ENCODE data around the gene UNC5B.

UNC5B gene

GRCh38 chr10:71336632-71337031 is 124.3 kb downstream of the UNC5B start:
- DNase-seq: no peak
- H3K23ac ChIP-seq (ENCODE audit: low read length): no peak overlapping the region
- H2AK5ac ChIP-seq (ENCODE audit: low read length): no peak overlapping the region
- no peak overlapping the region for H4K8ac ChIP-seq (ENCODE audit: low read depth, low read length)
- no peak overlapping the region for H3K14ac ChIP-seq (ENCODE audit: low read length)
- no peak overlapping the region for H3K4ac ChIP-seq (ENCODE audit: low read depth, low read length)
- no peak overlapping the region for H2AFZ ChIP-seq (ENCODE audit: insufficient read depth, low read length, poor library complexity)
- peaks cover 4% of the 10 kb centered on the region for H3K79me2 ChIP-seq (ENCODE audit: control insufficient read depth, insufficient read depth, low read length, poor library complexity)
- H3K27me3 ChIP-seq (ENCODE audit: insufficient read depth, low read length): no peaks in the 10 kb centered on the region
- H4K91ac ChIP-seq (ENCODE audit: low read depth, low read length): no peak overlapping the region
- peaks cover 15% of the 10 kb centered on the region for H3K79me1 ChIP-seq (ENCODE audit: low read length)
- no peak overlapping the region for H3K4me3 ChIP-seq (ENCODE audit: low read depth, low read length)
- peaks cover 32 to 33% of the 10 kb centered on the region in 2 experiments for H3K4me1 ChIP-seq (ENCODE audit: control insufficient read depth in 1 of 2, insufficient read depth in 2 of 2, low read length in 2 of 2)
- no peaks in the 10 kb centered on the region for H3K9me3 ChIP-seq (ENCODE audit: insufficient read depth, low read depth, low read length)
- H4K12ac ChIP-seq (ENCODE audit: low read depth, low read length): no peak overlapping the region
- no peaks in the 10 kb centered on the region for H3K36me3 ChIP-seq (ENCODE audit: control insufficient read depth in 1 of 2, insufficient read depth in 2 of 2, low read length in 2 of 2)
- H2BK5ac ChIP-seq (ENCODE audit: low read depth, low read length, poor library complexity): no peak overlapping the region
- WGBS (ENCODE audit: extremely low coverage, insufficient coverage, insufficient read length): no CpG with 5 or more reads among the region's 6 CpGs
- no peak overlapping the region for H2BK12ac ChIP-seq (ENCODE audit: low read length)
- H3K27ac ChIP-seq (ENCODE audit: low read depth, low read length): no peak overlapping the region
- H2BK120ac ChIP-seq (ENCODE audit: insufficient read depth, low read length, poor library complexity): no peak overlapping the region
- no peak overlapping the region for H3K4me2 ChIP-seq (ENCODE audit: low read length)
- H3K9ac ChIP-seq (ENCODE audit: low read length): no peak overlapping the region
- no peak overlapping the region for H3K18ac ChIP-seq (ENCODE audit: low read length)

GRCh38 chr10:71337219-71337701 is 124.9 kb downstream of the UNC5B start:
- no peak overlapping the region for H4K12ac ChIP-seq (ENCODE audit: low read depth, low read length)
- no peak overlapping the region for H2BK12ac ChIP-seq (ENCODE audit: low read length)
- H3K4me3 ChIP-seq (ENCODE audit: low read depth, low read length): no peak overlapping the region
- H3K4ac ChIP-seq (ENCODE audit: low read depth, low read length): no peak overlapping the region
- peaks cover 34 to 36% of the 10 kb centered on the region in 2 experiments for H3K4me1 ChIP-seq (ENCODE audit: control insufficient read depth in 1 of 2, insufficient read depth in 2 of 2, low read length in 2 of 2)
- H2AFZ ChIP-seq (ENCODE audit: insufficient read depth, low read length, poor library complexity): no peak overlapping the region
- H4K8ac ChIP-seq (ENCODE audit: low read depth, low read length): no peak overlapping the region
- H3K36me3 ChIP-seq (ENCODE audit: control insufficient read depth in 1 of 2, insufficient read depth in 2 of 2, low read length in 2 of 2): no peaks in the 10 kb centered on the region
- peak; percentile 36 to 49 for DNase-seq
- no peak overlapping the region for H3K14ac ChIP-seq (ENCODE audit: low read length)
- no CpG with 5 or more reads among the region's 13 CpGs for WGBS (ENCODE audit: extremely low coverage, insufficient coverage, insufficient read length)
- H2BK120ac ChIP-seq (ENCODE audit: insufficient read depth, low read length, poor library complexity): no peak overlapping the region
- H4K91ac ChIP-seq (ENCODE audit: low read depth, low read length): no peak overlapping the region
- H3K27ac ChIP-seq (ENCODE audit: low read depth, low read length): no peak overlapping the region
- no peak overlapping the region for H3K18ac ChIP-seq (ENCODE audit: low read length)
- H3K9ac ChIP-seq (ENCODE audit: low read length): no peak overlapping the region
- H3K4me2 ChIP-seq (ENCODE audit: low read length): no peak overlapping the region
- no peaks in the 10 kb centered on the region for H3K9me3 ChIP-seq (ENCODE audit: insufficient read depth, low read depth, low read length)
- peaks cover 18% of the 10 kb centered on the region for H3K79me1 ChIP-seq (ENCODE audit: low read length)
- H2AK5ac ChIP-seq (ENCODE audit: low read length): no peak overlapping the region
- H2BK5ac ChIP-seq (ENCODE audit: low read depth, low read length, poor library complexity): no peak overlapping the region
- H3K27me3 ChIP-seq (ENCODE audit: insufficient read depth, low read length): no peaks in the 10 kb centered on the region
- H3K23ac ChIP-seq (ENCODE audit: low read length): no peak overlapping the region
- H3K79me2 ChIP-seq (ENCODE audit: control insufficient read depth, insufficient read depth, low read length, poor library complexity): peaks cover 4% of the 10 kb centered on the region

- no CpG with 5 or more reads among the region's 13 CpGs for WGBS (ENCODE audit: extremely low coverage, insufficient coverage, insufficient read length)
- Histone ChIP-seq H3K79me2 (ENCODE audit: control insufficient read depth, insufficient read depth, low read length, poor library complexity) (peaks cover 6% of the 10 kb centered on the region), H3K14ac (ENCODE audit: low read length) (peak overlapping the region; percentile 82)
Measured at GRCh38 chr10:71338728-71339495, 126.5 kb downstream of the UNC5B start.

GRCh38 chr10:71339796-71340589 is 127.6 kb downstream of the UNC5B start:
- Histone ChIP-seq H2BK12ac (ENCODE audit: low read length) (peak overlapping the region; percentile 82), H3K18ac (ENCODE audit: low read length) (peak overlapping the region; percentile 73), H2BK120ac (ENCODE audit: insufficient read depth, low read length, poor library complexity) (peak overlapping the region; percentile 83), H3K27me3 (ENCODE audit: insufficient read depth, low read length) (no peaks in the 10 kb centered on the region), H4K8ac (ENCODE audit: low read depth, low read length) (peak overlapping the region; percentile 21), H3K4ac (ENCODE audit: low read depth, low read length) (peak overlapping the region; percentile 22), H2BK5ac (ENCODE audit: low read depth, low read length, poor library complexity) (peak overlapping the region; percentile 29), H3K9me3 (ENCODE audit: insufficient read depth, low read depth, low read length) (no peaks in the 10 kb centered on the region), H3K23ac (ENCODE audit: low read length) (no peak overlapping the region), H3K27ac (ENCODE audit: low read depth, low read length) (peak overlapping the region; percentile 84), H3K4me2 (ENCODE audit: low read length) (peak overlapping the region; percentile 1), H3K79me1 (ENCODE audit: low read length) (peaks cover 21% of the 10 kb centered on the region), H3K9ac (ENCODE audit: low read length) (no peak overlapping the region), H3K79me2 (ENCODE audit: control insufficient read depth, insufficient read depth, low read length, poor library complexity) (peaks cover 6% of the 10 kb centered on the region), H3K36me3 (ENCODE audit: control insufficient read depth in 1 of 2, insufficient read depth in 2 of 2, low read length in 2 of 2) (no peaks in the 10 kb centered on the region), H4K91ac (ENCODE audit: low read depth, low read length) (peak overlapping the region; percentile 70), H3K14ac (ENCODE audit: low read length) (peak overlapping the region; percentile 82), H3K4me1 (ENCODE audit: control insufficient read depth in 1 of 2, insufficient read depth in 2 of 2, low read length in 2 of 2) (peaks cover 37 to 43% of the 10 kb centered on the region in 2 experiments), H4K12ac (ENCODE audit: low read depth, low read length) (no peak overlapping the region), H3K4me3 (ENCODE audit: low read depth, low read length) (no peak overlapping the region), H2AK5ac (ENCODE audit: low read length) (peak overlapping the region; percentile 63), H2AFZ (ENCODE audit: insufficient read depth, low read length, poor library complexity) (no peak overlapping the region)
- no CpG with 5 or more reads among the region's 10 CpGs for WGBS (ENCODE audit: extremely low coverage, insufficient coverage, insufficient read length)
- DNase-seq: peak; percentile 99 to 100

More at GRCh38 chr10:71338728-71339495, 126.5 kb downstream of the UNC5B start:
- no peak overlapping the region for H2AFZ ChIP-seq (ENCODE audit: insufficient read depth, low read length, poor library complexity)
- peak overlapping the region; percentile 84 for H3K27ac ChIP-seq (ENCODE audit: low read depth, low read length)
- H3K4me2 ChIP-seq (ENCODE audit: low read length): no peak overlapping the region
- peaks cover 37 to 40% of the 10 kb centered on the region in 2 experiments for H3K4me1 ChIP-seq (ENCODE audit: control insufficient read depth in 1 of 2, insufficient read depth in 2 of 2, low read length in 2 of 2)
- H3K9me3 ChIP-seq (ENCODE audit: insufficient read depth, low read depth, low read length): no peaks in the 10 kb centered on the region
- no peak overlapping the region for H3K23ac ChIP-seq (ENCODE audit: low read length)
- peak overlapping the region; percentile 83 for H2BK120ac ChIP-seq (ENCODE audit: insufficient read depth, low read length, poor library complexity)
- peak overlapping the region; percentile 73 for H3K18ac ChIP-seq (ENCODE audit: low read length)
- H3K4me3 ChIP-seq (ENCODE audit: low read depth, low read length): no peak overlapping the region
- no peaks in the 10 kb centered on the region for H3K27me3 ChIP-seq (ENCODE audit: insufficient read depth, low read length)
- H4K12ac ChIP-seq (ENCODE audit: low read depth, low read length): no peak overlapping the region
- peak overlapping the region; percentile 63 for H2AK5ac ChIP-seq (ENCODE audit: low read length)
- H3K4ac ChIP-seq (ENCODE audit: low read depth, low read length): no peak overlapping the region
- peak; percentile 93 to 95 for DNase-seq
- H4K91ac ChIP-seq (ENCODE audit: low read depth, low read length): peak overlapping the region; percentile 60
- peak overlapping the region; percentile 82 for H2BK12ac ChIP-seq (ENCODE audit: low read length)
- peak overlapping the region; percentile 21 for H4K8ac ChIP-seq (ENCODE audit: low read depth, low read length)
- H2BK5ac ChIP-seq (ENCODE audit: low read depth, low read length, poor library complexity): peak overlapping the region; percentile 29
- peaks cover 20% of the 10 kb centered on the region for H3K79me1 ChIP-seq (ENCODE audit: low read length)
- no peak overlapping the region for H3K9ac ChIP-seq (ENCODE audit: low read length)
- H3K36me3 ChIP-seq (ENCODE audit: control insufficient read depth in 1 of 2, insufficient read depth in 2 of 2, low read length in 2 of 2): no peaks in the 10 kb centered on the region
